Measurements from ENCODE around the gene SUSD1. TPM values are rescaled to one million over a fixed set of nuclear protein-coding genes. Genes with fewer than 3 reads are reported as not detected.

Gene SUSD1
- total and polyA plus RNA-seq, 2 donors (not counting 1 experiment from before 2014, with no cell fraction given) = 5.7 to 7.5 TPM

DNA sequence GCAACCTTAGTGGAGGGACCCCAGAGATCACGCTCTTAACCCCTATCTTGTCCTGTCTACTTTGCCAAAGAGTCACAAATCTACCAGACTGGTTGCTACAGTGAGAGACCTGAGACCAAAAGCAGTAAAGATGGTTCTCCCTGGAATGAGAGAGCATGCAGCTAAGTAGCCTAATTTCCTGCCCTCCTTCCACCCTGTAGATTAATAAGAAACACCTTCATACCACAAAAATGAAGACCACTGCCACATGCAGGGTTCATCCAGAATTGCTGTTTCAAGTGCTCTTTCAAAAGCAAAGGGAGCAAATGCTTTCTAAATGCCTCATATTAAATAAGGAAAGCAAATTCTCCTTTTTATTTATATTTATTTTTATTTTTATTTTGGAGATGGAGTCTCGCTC, 159.4 kb downstream of the SUSD1 start:
- intact Hi-C loops (cut with micrococcal nuclease) = loop anchor here (10.0 kb wide), 1 partner anchor 49 kb away; no protein-coding TSS in a partner anchor
- 100% methylated on average over 1 of the region's 2 CpGs for WGBS (ENCODE audit: insufficient coverage)
- no peak overlapping the region for H3K27ac ChIP-seq (ENCODE audit: low read length in 2 of 2)
- ATAC-seq (ENCODE audit: low read depth) (no peak), DNase-seq (no peak)
- Mint-ChIP-seq H3K27ac (no peak overlapping the region), H3K9me3 (ENCODE audit: insufficient read depth) (no peaks in the 10 kb centered on the region), H3K4me3 (no peak overlapping the region), H3K27me3 (no peaks in the 10 kb centered on the region), H3K4me1 (peaks cover 59% of the 10 kb centered on the region)
- TF ChIP-seq, protein P1, sequence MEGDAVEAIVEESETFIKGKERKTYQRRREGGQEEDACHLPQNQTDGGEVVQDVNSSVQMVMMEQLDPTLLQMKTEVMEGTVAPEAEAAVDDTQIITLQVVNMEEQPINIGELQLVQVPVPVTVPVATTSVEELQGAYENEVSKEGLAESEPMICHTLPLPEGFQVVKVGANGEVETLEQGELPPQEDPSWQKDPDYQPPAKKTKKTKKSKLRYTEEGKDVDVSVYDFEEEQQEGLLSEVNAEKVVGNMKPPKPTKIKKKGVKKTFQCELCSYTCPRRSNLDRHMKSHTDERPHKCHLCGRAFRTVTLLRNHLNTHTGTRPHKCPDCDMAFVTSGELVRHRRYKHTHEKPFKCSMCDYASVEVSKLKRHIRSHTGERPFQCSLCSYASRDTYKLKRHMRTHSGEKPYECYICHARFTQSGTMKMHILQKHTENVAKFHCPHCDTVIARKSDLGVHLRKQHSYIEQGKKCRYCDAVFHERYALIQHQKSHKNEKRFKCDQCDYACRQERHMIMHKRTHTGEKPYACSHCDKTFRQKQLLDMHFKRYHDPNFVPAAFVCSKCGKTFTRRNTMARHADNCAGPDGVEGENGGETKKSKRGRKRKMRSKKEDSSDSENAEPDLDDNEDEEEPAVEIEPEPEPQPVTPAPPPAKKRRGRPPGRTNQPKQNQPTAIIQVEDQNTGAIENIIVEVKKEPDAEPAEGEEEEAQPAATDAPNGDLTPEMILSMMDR (IDR thresholded peaks at IDR 0.05) = no peak
- no peak for TF ChIP-seq EZH2 (IDR thresholded peaks at IDR 0.05; ENCODE audit: borderline replicate concordance, insufficient read depth, low read depth, low read length, poor library complexity, severe bottlenecking)
- H3K9ac ChIP-seq (ENCODE audit: low read length) = no peak overlapping the region
- H3K4me2 ChIP-seq (replicated peaks; ENCODE audit: low read depth, low read length, poor library complexity, severe bottlenecking) = no peak overlapping the region
- CTCF ChIA-PET = interaction anchor here (0.6 kb wide), 1 partner anchor 82 kb away, joined by 3 read pairs; no protein-coding TSS in a partner anchor
- no peaks in the 10 kb centered on the region for H4K20me1 ChIP-seq (ENCODE audit: control insufficient read depth, insufficient read depth, low read length, poor library complexity, severe bottlenecking)
- POLR2A ChIA-PET = no interaction called here
- no peaks in the 10 kb centered on the region for H3K79me2 ChIP-seq (ENCODE audit: control insufficient read depth, insufficient read depth, low read length)
- peaks cover 48 to 53% of the 10 kb centered on the region in 2 donors for H3K4me1 ChIP-seq (ENCODE audit: control insufficient read depth in 2 of 2, insufficient read depth in 2 of 2, low read length in 2 of 2)
- H3K27me3 ChIP-seq (replicated peaks in 1 of 4; ENCODE audit: control extremely low read depth in 1 of 4, control insufficient read depth in 3 of 4, insufficient read depth in 4 of 4, low read length in 3 of 4) = no peaks in the 10 kb centered on the region
- no peak overlapping the region for H2AFZ ChIP-seq (ENCODE audit: insufficient read depth, low read depth, low read length, poor library complexity, severe bottlenecking)
- H3K36me3 ChIP-seq (replicated peaks in 1 of 2; ENCODE audit: control extremely low read depth in 1 of 2, control insufficient read depth in 1 of 2, extremely low read depth in 1 of 2, insufficient read depth in 2 of 2, low read length in 1 of 2) = no peaks in the 10 kb centered on the region
- H3K9me3 ChIP-seq (ENCODE audit: control extremely low read depth in 1 of 3, control insufficient read depth in 2 of 3, insufficient read depth in 1 of 3, low read length in 2 of 3) = no peaks in the 10 kb centered on the region
- no peak overlapping the region for H3K4me3 ChIP-seq (ENCODE audit: control extremely low read depth in 1 of 5, extremely low read depth in 1 of 5, insufficient read depth in 1 of 5, low read depth in 2 of 5, low read length in 4 of 5)

GRCh38 chr9:112015149-112015548, 159.9 kb downstream of the SUSD1 start:
- no peaks in the 10 kb centered on the region for H3K27me3 ChIP-seq (replicated peaks in 1 of 4; ENCODE audit: control extremely low read depth in 1 of 4, control insufficient read depth in 3 of 4, insufficient read depth in 4 of 4, low read length in 3 of 4)
- H2AFZ ChIP-seq (ENCODE audit: insufficient read depth, low read depth, low read length, poor library complexity, severe bottlenecking) = no peak overlapping the region
- Mint-ChIP-seq H3K9me3 (ENCODE audit: insufficient read depth) (no peaks in the 10 kb centered on the region), H3K4me3 (no peak overlapping the region), H3K4me1 (peaks cover 56% of the 10 kb centered on the region), H3K27ac (peak overlapping the region; percentile 26), H3K27me3 (no peaks in the 10 kb centered on the region)
- no peaks in the 10 kb centered on the region for H3K79me2 ChIP-seq (ENCODE audit: control insufficient read depth, insufficient read depth, low read length)
- no peaks in the 10 kb centered on the region for H4K20me1 ChIP-seq (ENCODE audit: control insufficient read depth, insufficient read depth, low read length, poor library complexity, severe bottlenecking)
- intact Hi-C loops (cut with micrococcal nuclease) = loop anchor here (10.0 kb wide), 1 partner anchor 50 kb away; no protein-coding TSS in a partner anchor
- no peak overlapping the region for H3K9ac ChIP-seq (ENCODE audit: low read length)
- DNase-seq = no peak
- H3K36me3 ChIP-seq (replicated peaks in 1 of 2; ENCODE audit: control extremely low read depth in 1 of 2, control insufficient read depth in 1 of 2, extremely low read depth in 1 of 2, insufficient read depth in 2 of 2, low read length in 1 of 2) = no peaks in the 10 kb centered on the region
- ChIA-PET CTCF (no interaction called here), POLR2A (no interaction called here)
- H3K4me3 ChIP-seq (ENCODE audit: control extremely low read depth in 1 of 5, extremely low read depth in 1 of 5, insufficient read depth in 1 of 5, low read depth in 2 of 5, low read length in 4 of 5) = no peak overlapping the region
- no peak for ATAC-seq (ENCODE audit: low read depth)
- no peak overlapping the region for H3K4me2 ChIP-seq (replicated peaks; ENCODE audit: low read depth, low read length, poor library complexity, severe bottlenecking)
- peaks cover 46 to 48% of the 10 kb centered on the region in 2 donors for H3K4me1 ChIP-seq (ENCODE audit: control insufficient read depth in 2 of 2, insufficient read depth in 2 of 2, low read length in 2 of 2)
- no peaks in the 10 kb centered on the region for H3K9me3 ChIP-seq (ENCODE audit: control extremely low read depth in 1 of 3, control insufficient read depth in 2 of 3, insufficient read depth in 1 of 3, low read length in 2 of 3)
- no CpG with 5 or more reads among the region's 4 CpGs for WGBS (ENCODE audit: insufficient coverage)
- TF ChIP-seq, protein P1 (IDR thresholded peaks at IDR 0.05) = no peak
- no peak for TF ChIP-seq EZH2 (IDR thresholded peaks at IDR 0.05; ENCODE audit: borderline replicate concordance, insufficient read depth, low read depth, low read length, poor library complexity, severe bottlenecking)
- peak overlapping the region in 1 of 2 donors; percentile 38 for H3K27ac ChIP-seq (ENCODE audit: low read length in 2 of 2)

Measured in B cell (primary cell).